GM18520 (cell line): Measurements from ENCODE around the gene GZMM.

ENCODE experiments used
- ATAC-seq: cut with Tn5 transposase; IDR thresholded peaks from one replicate; pipeline ENCODE4 v1.9.1; 2021; ENCODE audit not compliant: unreplicated experiment

Gene GZMM

GRCh38 chr19:543910-544608 is at the start of gene GZMM:
GZMM (plus strand) TSS chr19:544053; CDS start chr19:544072, 19 bp downstream.
- no peak for ATAC-seq

GRCh38 chr19:494171-495080 is 49.4 kb upstream of the GZMM start:
- ATAC-seq = no peak

- no peak for ATAC-seq
Observed at GRCh38 chr19:495081-495401, 48.8 kb upstream of the GZMM start.

- no peak for ATAC-seq
Observed at GRCh38 chr19:495402-496111, 48.3 kb upstream of the GZMM start.

- no peak for ATAC-seq
Observed at GRCh38 chr19:496112-496665, 47.7 kb upstream of the GZMM start, which contains the start of gene MADCAM1. MADCAM1 (plus strand) TSS chr19:496486; CDS start chr19:496500, 14 bp downstream.

GRCh38 chr19:496986-497385 is 46.9 kb upstream of the GZMM start:
- no peak for ATAC-seq

GRCh38 chr19:497491-497868 is 46.4 kb upstream of the GZMM start:
- ATAC-seq = no peak

- ATAC-seq = no peak
Observed at GRCh38 chr19:497869-498510, 45.9 kb upstream of the GZMM start.

GRCh38 chr19:498511-498891 is 45.4 kb upstream of the GZMM start:
- ATAC-seq = no peak

GRCh38 chr19:498977-499623 is 44.8 kb upstream of the GZMM start:
- ATAC-seq = no peak

GRCh38 chr19:501646-502045 is 42.2 kb upstream of the GZMM start:
- ATAC-seq = no peak

GRCh38 chr19:504616-505015 is 39.2 kb upstream of the GZMM start:
- no peak for ATAC-seq

- peak; percentile 61 for ATAC-seq
Observed at GRCh38 chr19:506404-507285, 37.2 kb upstream of the GZMM start.

- peak; percentile 33 for ATAC-seq
Observed at GRCh38 chr19:507286-508203, 36.3 kb upstream of the GZMM start, which contains the start of gene TPGS1. TPGS1 (plus strand) TSS chr19:507497; CDS start chr19:507507, 10 bp downstream.

- no peak for ATAC-seq
Observed at GRCh38 chr19:508204-509150, 35.4 kb upstream of the GZMM start.

- no peak for ATAC-seq
Observed at GRCh38 chr19:510606-511100, 33.2 kb upstream of the GZMM start.
